HEK293 (cell line): ENCODE measurements around the gene DCDC2B.
"Not testable (repeated sequence)": the region's sequence is repeated elsewhere in the genome, so short reads cannot be mapped to it uniquely, and the experiment has no call there.

Source experiments
- MYNN ChIP-seq: fragments of 450-650 bp; formaldehyde crosslinking; IDR thresholded peaks from 2 replicates; pipeline ENCODE4 v1.5.1; 2016; ENCODE audit warnings: missing biosample characterization, missing genetic modification characterization, borderline replicate concordance
- SP2 ChIP-seq: fragments of 450-650 bp; formaldehyde crosslinking; IDR thresholded peaks from 2 replicates; pipeline ENCODE4 v1.5.1; 2016; ENCODE audit warnings: missing biosample characterization, missing genetic modification characterization
- TRIM28 ChIP-seq: IDR thresholded peaks from 2 replicates; pipeline ENCODE4 v1.6.1; 2011; ENCODE audit warnings: low read length, control low read depth, borderline replicate concordance
- ZEB2 ChIP-seq: fragments of 450-650 bp; formaldehyde crosslinking; IDR thresholded peaks from 2 replicates; pipeline ENCODE4 v1.5.1; 2016; ENCODE audit warnings: missing biosample characterization, missing genetic modification characterization
- ZNF112 ChIP-seq: fragments of 450-650 bp; formaldehyde crosslinking; IDR thresholded peaks from 2 replicates; pipeline ENCODE4 v1.5.0; 2017; ENCODE audit warnings: missing biosample characterization, missing genetic modification characterization
- TF ChIP-seq, protein P1 (sequence below): fragments of 450-650 bp; formaldehyde crosslinking; IDR thresholded peaks from 2 replicates; pipeline ENCODE4 v1.5.1; 2016; ENCODE audit warnings: missing biosample characterization, missing genetic modification characterization, low read depth
- TF ChIP-seq, protein P2 (sequence below): fragments of 450-650 bp; formaldehyde crosslinking; IDR thresholded peaks from 2 replicates; pipeline ENCODE4 v1.5.1; 2016; ENCODE audit warnings: missing biosample characterization, missing genetic modification characterization

DNA sequence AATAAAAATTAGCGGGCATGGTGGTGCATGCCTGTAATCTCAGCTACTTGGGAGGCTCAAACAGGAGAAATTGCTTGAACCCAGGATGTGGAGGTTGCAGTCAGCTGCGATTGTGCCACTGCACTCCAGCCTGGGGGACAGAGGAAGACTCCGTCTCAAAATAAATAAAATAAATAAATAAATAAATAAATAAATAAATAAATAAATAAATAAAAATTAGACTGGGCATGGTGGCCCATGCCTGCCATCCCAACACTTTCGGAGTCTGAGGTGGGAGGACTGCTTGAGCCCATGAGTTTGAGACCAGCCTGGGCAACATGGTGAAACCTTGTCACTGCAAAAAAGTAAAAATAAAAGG is 54.3 kb downstream of the DCDC2B start:
- TF ChIP-seq, protein P1, sequence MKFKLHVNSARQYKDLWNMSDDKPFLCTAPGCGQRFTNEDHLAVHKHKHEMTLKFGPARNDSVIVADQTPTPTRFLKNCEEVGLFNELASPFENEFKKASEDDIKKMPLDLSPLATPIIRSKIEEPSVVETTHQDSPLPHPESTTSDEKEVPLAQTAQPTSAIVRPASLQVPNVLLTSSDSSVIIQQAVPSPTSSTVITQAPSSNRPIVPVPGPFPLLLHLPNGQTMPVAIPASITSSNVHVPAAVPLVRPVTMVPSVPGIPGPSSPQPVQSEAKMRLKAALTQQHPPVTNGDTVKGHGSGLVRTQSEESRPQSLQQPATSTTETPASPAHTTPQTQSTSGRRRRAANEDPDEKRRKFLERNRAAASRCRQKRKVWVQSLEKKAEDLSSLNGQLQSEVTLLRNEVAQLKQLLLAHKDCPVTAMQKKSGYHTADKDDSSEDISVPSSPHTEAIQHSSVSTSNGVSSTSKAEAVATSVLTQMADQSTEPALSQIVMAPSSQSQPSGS (tag by site-specific recombination), result not testable (repeated sequence)
- TF ChIP-seq MYNN (tag by site-specific recombination), result peak; percentile 45; the same call in 1 of the 2 replicates
- TF ChIP-seq, protein P2, sequence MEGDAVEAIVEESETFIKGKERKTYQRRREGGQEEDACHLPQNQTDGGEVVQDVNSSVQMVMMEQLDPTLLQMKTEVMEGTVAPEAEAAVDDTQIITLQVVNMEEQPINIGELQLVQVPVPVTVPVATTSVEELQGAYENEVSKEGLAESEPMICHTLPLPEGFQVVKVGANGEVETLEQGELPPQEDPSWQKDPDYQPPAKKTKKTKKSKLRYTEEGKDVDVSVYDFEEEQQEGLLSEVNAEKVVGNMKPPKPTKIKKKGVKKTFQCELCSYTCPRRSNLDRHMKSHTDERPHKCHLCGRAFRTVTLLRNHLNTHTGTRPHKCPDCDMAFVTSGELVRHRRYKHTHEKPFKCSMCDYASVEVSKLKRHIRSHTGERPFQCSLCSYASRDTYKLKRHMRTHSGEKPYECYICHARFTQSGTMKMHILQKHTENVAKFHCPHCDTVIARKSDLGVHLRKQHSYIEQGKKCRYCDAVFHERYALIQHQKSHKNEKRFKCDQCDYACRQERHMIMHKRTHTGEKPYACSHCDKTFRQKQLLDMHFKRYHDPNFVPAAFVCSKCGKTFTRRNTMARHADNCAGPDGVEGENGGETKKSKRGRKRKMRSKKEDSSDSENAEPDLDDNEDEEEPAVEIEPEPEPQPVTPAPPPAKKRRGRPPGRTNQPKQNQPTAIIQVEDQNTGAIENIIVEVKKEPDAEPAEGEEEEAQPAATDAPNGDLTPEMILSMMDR (tag by site-specific recombination), result not testable (repeated sequence)
- TF ChIP-seq SP2 (tag by site-specific recombination); TRIM28; ZEB2 (tag by site-specific recombination); ZNF112: not testable (repeated sequence)
